ENCODE data around the gene ALDH8A1. TPM values are rescaled to one million over a fixed set of nuclear protein-coding genes. Genes with fewer than 3 reads are reported as not detected.

Gene ALDH8A1
- total and polyA plus RNA-seq, 2 experiments from 2014 or later, result 8.0 to 9.9 TPM

DNA sequence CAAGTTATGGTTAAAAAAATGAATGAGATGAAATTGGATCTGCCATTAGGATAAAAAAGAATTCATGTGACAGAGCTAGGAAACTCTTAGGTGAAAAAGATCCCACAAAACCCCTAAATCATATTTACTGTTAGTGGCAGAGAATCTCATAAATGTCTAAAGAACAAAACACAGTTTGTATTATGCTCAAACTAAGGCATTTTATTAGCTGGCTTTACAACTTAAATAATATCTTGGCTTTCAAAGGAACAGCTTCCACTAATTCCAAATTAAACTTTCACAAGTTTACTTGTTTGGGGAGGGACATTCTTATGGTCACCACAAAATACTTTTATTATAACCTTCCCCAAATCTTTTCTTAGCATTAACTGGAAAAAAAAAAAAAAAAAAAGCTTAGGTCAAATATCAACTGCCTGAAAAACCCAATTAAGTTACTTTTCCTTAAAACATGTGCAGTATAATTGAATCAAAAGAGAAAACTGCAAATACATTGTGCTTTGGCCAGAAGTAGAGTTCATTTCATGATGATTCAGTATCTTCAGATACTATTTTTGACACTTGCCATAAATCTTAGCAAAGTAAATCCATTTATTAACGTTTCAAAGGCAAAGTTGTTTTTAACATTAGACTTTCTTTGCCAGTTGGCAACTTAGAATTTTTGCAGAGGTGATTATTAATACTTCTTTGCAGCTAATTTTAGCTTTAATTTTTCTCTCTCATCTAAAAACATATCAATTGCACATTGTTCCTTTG lies 14.7 kb upstream of the ALDH8A1 start:
- Histone ChIP-seq H3K27ac (no peak overlapping the region), H3K4me1 (ENCODE audit: insufficient read depth) (no peaks in the 10 kb centered on the region)
- WGBS (ENCODE audit: low lambda C conversion rate, missing lambda C conversion rate), result 60% methylated on average over 1 of the region's 1 CpG

DNA sequence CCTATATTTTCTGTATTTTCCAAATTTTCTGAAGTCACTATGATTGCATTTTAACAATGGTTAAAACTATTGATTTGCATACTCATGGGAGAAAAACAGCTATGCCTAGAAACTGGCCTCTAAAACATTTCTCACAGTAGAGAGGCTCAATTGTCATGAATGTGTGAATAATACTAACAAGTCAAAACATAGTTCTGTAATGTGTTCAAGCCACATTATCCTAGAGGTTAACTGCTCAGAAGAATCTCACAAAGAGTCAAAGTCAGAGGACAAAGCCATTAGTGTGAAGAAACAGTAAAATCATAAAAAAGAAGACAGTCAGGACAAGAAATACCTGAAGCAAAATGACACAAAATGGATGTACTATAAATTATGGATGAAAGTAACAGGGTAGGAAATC lies 12.5 kb upstream of the ALDH8A1 start:
- H3K27me3 ChIP-seq, result no peaks in the 10 kb centered on the region
- H3K27ac ChIP-seq, result no peak overlapping the region
- no peaks in the 10 kb centered on the region for H4K20me1 ChIP-seq (ENCODE audit: insufficient read depth, poor library complexity, severe bottlenecking)
- H3K4me3 ChIP-seq, result no peak overlapping the region
- no peak overlapping the region for H3K4me2 ChIP-seq
- no peaks in the 10 kb centered on the region for H3K79me2 ChIP-seq
- H2AFZ ChIP-seq, result no peak overlapping the region
- H3K9me2 ChIP-seq (replicated peaks; ENCODE audit: insufficient read depth), result no peaks in the 10 kb centered on the region
- no peaks in the 10 kb centered on the region for H3K4me1 ChIP-seq (ENCODE audit: insufficient read depth)
- DNase-seq (ENCODE audit: low spot score), result no peak
- H3K9me3 ChIP-seq (ENCODE audit: low read depth), result no peaks in the 10 kb centered on the region
- H3K36me3 ChIP-seq (replicated peaks; ENCODE audit: insufficient read depth, low read depth), result no peaks in the 10 kb centered on the region
- no peak for TF ChIP-seq EZH2 (IDR thresholded peaks at IDR 0.05; ENCODE audit: borderline replicate concordance)
- no peak for TF ChIP-seq EZH2phosphoT487 (IDR thresholded peaks at IDR 0.05; ENCODE audit: low read depth, severe bottlenecking, unreplicated experiment)
- TF ChIP-seq, protein P1, sequence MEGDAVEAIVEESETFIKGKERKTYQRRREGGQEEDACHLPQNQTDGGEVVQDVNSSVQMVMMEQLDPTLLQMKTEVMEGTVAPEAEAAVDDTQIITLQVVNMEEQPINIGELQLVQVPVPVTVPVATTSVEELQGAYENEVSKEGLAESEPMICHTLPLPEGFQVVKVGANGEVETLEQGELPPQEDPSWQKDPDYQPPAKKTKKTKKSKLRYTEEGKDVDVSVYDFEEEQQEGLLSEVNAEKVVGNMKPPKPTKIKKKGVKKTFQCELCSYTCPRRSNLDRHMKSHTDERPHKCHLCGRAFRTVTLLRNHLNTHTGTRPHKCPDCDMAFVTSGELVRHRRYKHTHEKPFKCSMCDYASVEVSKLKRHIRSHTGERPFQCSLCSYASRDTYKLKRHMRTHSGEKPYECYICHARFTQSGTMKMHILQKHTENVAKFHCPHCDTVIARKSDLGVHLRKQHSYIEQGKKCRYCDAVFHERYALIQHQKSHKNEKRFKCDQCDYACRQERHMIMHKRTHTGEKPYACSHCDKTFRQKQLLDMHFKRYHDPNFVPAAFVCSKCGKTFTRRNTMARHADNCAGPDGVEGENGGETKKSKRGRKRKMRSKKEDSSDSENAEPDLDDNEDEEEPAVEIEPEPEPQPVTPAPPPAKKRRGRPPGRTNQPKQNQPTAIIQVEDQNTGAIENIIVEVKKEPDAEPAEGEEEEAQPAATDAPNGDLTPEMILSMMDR (IDR thresholded peaks at IDR 0.05; ENCODE audit: poor library complexity), result no peak

More for the DNA sequence above, 14.7 kb upstream of the ALDH8A1 start:
- Histone ChIP-seq H3K4me2 (no peak overlapping the region), H2AFZ (no peak overlapping the region), H4K20me1 (ENCODE audit: insufficient read depth, poor library complexity, severe bottlenecking) (no peaks in the 10 kb centered on the region), H3K36me3 (replicated peaks; ENCODE audit: insufficient read depth, low read depth) (no peaks in the 10 kb centered on the region), H3K27me3 (no peaks in the 10 kb centered on the region), H3K79me2 (no peaks in the 10 kb centered on the region), H3K4me3 (no peak overlapping the region), H3K9me2 (replicated peaks; ENCODE audit: insufficient read depth) (no peaks in the 10 kb centered on the region), H3K9me3 (ENCODE audit: low read depth) (no peaks in the 10 kb centered on the region)
- no peak for DNase-seq (ENCODE audit: low spot score)
- TF ChIP-seq, protein P1 (IDR thresholded peaks at IDR 0.05; ENCODE audit: poor library complexity), result no peak
- TF ChIP-seq EZH2phosphoT487 (IDR thresholded peaks at IDR 0.05; ENCODE audit: low read depth, severe bottlenecking, unreplicated experiment) (no peak), EZH2 (IDR thresholded peaks at IDR 0.05; ENCODE audit: borderline replicate concordance) (no peak)

DNA sequence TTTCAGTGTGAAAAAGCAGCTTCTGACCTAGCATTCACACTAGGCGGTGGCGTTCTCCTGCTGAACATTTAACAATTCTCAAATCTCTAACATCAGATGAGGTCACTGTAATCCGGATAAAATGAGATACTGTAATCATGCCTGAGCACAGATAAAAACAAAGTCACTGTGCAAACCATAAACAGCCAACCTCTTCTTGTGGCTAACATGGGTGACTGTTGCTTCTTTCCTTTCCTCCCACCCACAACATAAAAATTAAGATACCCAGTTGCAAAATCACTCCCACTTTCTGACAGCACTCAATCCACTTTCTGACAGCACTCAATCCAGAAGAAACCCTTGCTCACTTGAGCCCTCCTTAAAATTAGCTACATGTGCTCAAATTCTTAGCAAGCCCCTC lies 11.5 kb upstream of the ALDH8A1 start:
- TF ChIP-seq EZH2phosphoT487 (IDR thresholded peaks at IDR 0.05; ENCODE audit: low read depth, severe bottlenecking, unreplicated experiment), result no peak
- TF ChIP-seq, protein P1 (IDR thresholded peaks at IDR 0.05; ENCODE audit: poor library complexity), result no peak
- TF ChIP-seq EZH2 (IDR thresholded peaks at IDR 0.05; ENCODE audit: borderline replicate concordance), result no peak
- Histone ChIP-seq H3K27ac (no peak overlapping the region), H3K27me3 (no peaks in the 10 kb centered on the region), H3K4me2 (no peak overlapping the region), H3K36me3 (replicated peaks; ENCODE audit: insufficient read depth, low read depth) (no peaks in the 10 kb centered on the region), H3K9me2 (replicated peaks; ENCODE audit: insufficient read depth) (no peaks in the 10 kb centered on the region), H2AFZ (no peak overlapping the region), H3K4me3 (no peak overlapping the region), H3K4me1 (ENCODE audit: insufficient read depth) (no peaks in the 10 kb centered on the region), H4K20me1 (ENCODE audit: insufficient read depth, poor library complexity, severe bottlenecking) (no peaks in the 10 kb centered on the region), H3K9me3 (ENCODE audit: low read depth) (no peaks in the 10 kb centered on the region), H3K79me2 (no peaks in the 10 kb centered on the region)
- DNase-seq (ENCODE audit: low spot score), result no peak
- WGBS (ENCODE audit: low lambda C conversion rate, missing lambda C conversion rate), result 98% methylated on average over 3 of the region's 3 CpGs

Data from hepatocyte (in vitro differentiated cells).